Neuronal stem cell (in vitro differentiated cells): ENCODE results near the gene MEF2C.
A peak's percentile ranks its signal among the peaks of the same experiment; 100 is the strongest.

Experiments
- DNase-seq: peaks from one replicate; pipeline ENCODE4 v3.0.0-alpha.2; 2013; ENCODE audit warnings: low spot score
- H2AFZ ChIP-seq: one replicate; pipeline ENCODE4 v1.6.1; 2013; ENCODE audit warnings: mild to moderate bottlenecking, low read length, inconsistent platforms
- H2AK5ac ChIP-seq: 2 replicates; pipeline ENCODE4 v1.6.1; 2013; ENCODE audit warnings: low read depth, mild to moderate bottlenecking, inconsistent platforms, low read length, moderate library complexity, mixed read lengths
- H2BK120ac ChIP-seq: 2 replicates; pipeline ENCODE4 v1.6.1; 2013; ENCODE audit warnings: low read depth, mild to moderate bottlenecking, inconsistent platforms, low read length, moderate library complexity, mixed read lengths
- H2BK12ac ChIP-seq: one replicate; pipeline ENCODE4 v1.6.1; 2013; ENCODE audit warnings: low read length, inconsistent platforms
- H2BK15ac ChIP-seq: 2 replicates; pipeline ENCODE4 v1.6.1; 2013; ENCODE audit warnings: mild to moderate bottlenecking, low read length, inconsistent platforms, mixed read lengths
- H2BK5ac ChIP-seq: one replicate; pipeline ENCODE4 v1.6.1; 2013; ENCODE audit warnings: inconsistent platforms, mild to moderate bottlenecking, low read length, moderate library complexity
- H3K14ac ChIP-seq: one replicate; pipeline ENCODE4 v1.6.1; 2013; ENCODE audit warnings: low read length, inconsistent platforms
- H3K18ac ChIP-seq: 2 replicates; pipeline ENCODE4 v1.6.1; 2013; ENCODE audit warnings: low read length, inconsistent platforms
- H3K23ac ChIP-seq: 2 replicates; pipeline ENCODE4 v1.6.1; 2013; ENCODE audit warnings: low read depth, mild to moderate bottlenecking, mixed read lengths, low read length, inconsistent platforms; ENCODE audit not compliant: poor library complexity
- H3K27ac ChIP-seq: replicated peaks from 3 replicates; pipeline ENCODE4 v1.5.1; 2013; ENCODE audit warnings: low read length, inconsistent platforms
- H3K27me3 ChIP-seq, 3 experiments: 2 replicates each; pipeline ENCODE4 v1.6.1; 2013; ENCODE audit warnings: low read length in 3 of 3, mild to moderate bottlenecking in 2 of 3, inconsistent platforms in 1 of 3, low read depth in 1 of 3, mixed read lengths in 1 of 3, moderate library complexity in 1 of 3; ENCODE audit not compliant: control insufficient read depth in 3 of 3, insufficient read depth in 3 of 3
- H3K36me3 ChIP-seq, 2 donors: replicated peaks in 1 of 2; 2 replicates each; pipeline ENCODE4 v1.6.1; 2013; ENCODE audit warnings: low read length in 2 of 2; ENCODE audit not compliant: control insufficient read depth in 2 of 2, insufficient read depth in 2 of 2
- H3K4ac ChIP-seq: 2 replicates; pipeline ENCODE4 v1.6.1; 2013; ENCODE audit warnings: inconsistent platforms, mild to moderate bottlenecking, low read length, moderate library complexity
- H3K4me1 ChIP-seq, 2 donors: 1 replicate in 1 of 2; 2 replicates in 1 of 2; pipeline ENCODE4 v1.6.1; 2013; ENCODE audit warnings: low read length in 2 of 2, low read depth in 1 of 2; ENCODE audit not compliant: control insufficient read depth in 2 of 2, insufficient read depth in 1 of 2
- H3K4me2 ChIP-seq: one replicate; pipeline ENCODE4 v1.6.1; 2013; ENCODE audit warnings: mild to moderate bottlenecking, low read length, inconsistent platforms; ENCODE audit not compliant: insufficient read depth, poor library complexity, severe bottlenecking
- H3K4me3 ChIP-seq, 2 donors: 2 replicates each; pipeline ENCODE4 v1.5.1; 2013; ENCODE audit warnings: low read length in 2 of 2, mild to moderate bottlenecking in 2 of 2, inconsistent platforms in 1 of 2, moderate library complexity in 1 of 2
- H3K79me1 ChIP-seq: one replicate; pipeline ENCODE4 v1.6.1; 2013; ENCODE audit warnings: low read depth, mild to moderate bottlenecking, inconsistent platforms, low read length, moderate library complexity
- H3K9ac ChIP-seq: one replicate; pipeline ENCODE4 v1.6.1; 2013; ENCODE audit warnings: mild to moderate bottlenecking, low read depth, low read length, inconsistent platforms; ENCODE audit not compliant: poor library complexity
- H3K9me3 ChIP-seq, 2 donors: replicated peaks in 1 of 2; 2 replicates each; pipeline versions ENCODE3 to v1.6.1; 2013; ENCODE audit warnings: low read length in 2 of 2, mild to moderate bottlenecking in 2 of 2, inconsistent platforms in 1 of 2, low read depth in 1 of 2, mixed read lengths in 1 of 2, moderate library complexity in 1 of 2; ENCODE audit not compliant: control insufficient read depth in 2 of 2, insufficient read depth in 1 of 2
- H4K8ac ChIP-seq: one replicate; pipeline ENCODE4 v1.6.1; 2013; ENCODE audit warnings: low read depth, mild to moderate bottlenecking, inconsistent platforms, low read length, moderate library complexity
- H4K91ac ChIP-seq: one replicate; pipeline ENCODE4 v1.6.1; 2013; ENCODE audit warnings: low read length, low read depth, mild to moderate bottlenecking, inconsistent platforms; ENCODE audit not compliant: poor library complexity
- WGBS, 2 donors: extraction: QIAGEN DNeasy Blood & Tissue Kit; methylation state at CpG; one replicate each; pipeline ENCODE4 v1.1.7; 2013; ENCODE audit warnings: missing lambda C conversion rate in 2 of 2, mixed read lengths in 1 of 2; ENCODE audit not compliant: insufficient read length in 2 of 2, insufficient replicate concordance in 1 of 2; ENCODE audit errors: extremely low coverage in 2 of 2; 5-methylcytosine and 5-hydroxymethylcytosine counted together

MEF2C gene

GRCh38 chr5:88837222-88837621 lies 45.8 kb downstream of the MEF2C start:
- no peak overlapping the region for H3K18ac ChIP-seq
- no peak overlapping the region for H3K23ac ChIP-seq
- H3K4ac ChIP-seq, result no peak overlapping the region
- DNase-seq, result no peak
- no peak overlapping the region for H2BK15ac ChIP-seq
- no peak overlapping the region for H3K4me2 ChIP-seq
- no peak overlapping the region for H2AFZ ChIP-seq
- H2AK5ac ChIP-seq, result no peak overlapping the region
- H4K91ac ChIP-seq, result no peak overlapping the region
- no peak overlapping the region for H2BK120ac ChIP-seq
- no peaks in the 10 kb centered on the region for H3K27me3 ChIP-seq
- H3K4me1 ChIP-seq, result peaks cover 0 to 2% of the 10 kb centered on the region in 2 donors
- H3K4me3 ChIP-seq, result no peak overlapping the region
- no peaks in the 10 kb centered on the region for H3K9me3 ChIP-seq
- H3K79me1 ChIP-seq, result no peaks in the 10 kb centered on the region
- no CpG with 5 or more reads among the region's 4 CpGs for WGBS, 2 donors
- no peak overlapping the region for H3K27ac ChIP-seq
- no peaks in the 10 kb centered on the region for H3K36me3 ChIP-seq
- H3K14ac ChIP-seq, result no peak overlapping the region
- H2BK5ac ChIP-seq, result no peak overlapping the region
- H3K9ac ChIP-seq, result no peak overlapping the region
- no peak overlapping the region for H2BK12ac ChIP-seq
- H4K8ac ChIP-seq, result no peak overlapping the region

- no peaks in the 10 kb centered on the region for H3K9me3 ChIP-seq
- no peak overlapping the region for H2AK5ac ChIP-seq
- H3K36me3 ChIP-seq, result no peaks in the 10 kb centered on the region
- H2AFZ ChIP-seq, result peak overlapping the region; percentile 31
- no peaks in the 10 kb centered on the region for H3K27me3 ChIP-seq
- DNase-seq, result no peak
- H2BK5ac ChIP-seq, result no peak overlapping the region
- H4K8ac ChIP-seq, result no peak overlapping the region
- no peak overlapping the region for H2BK120ac ChIP-seq
- peaks cover 0 to 2% of the 10 kb centered on the region in 2 donors for H3K4me1 ChIP-seq
- H3K4me2 ChIP-seq, result no peak overlapping the region
- WGBS, 2 donors, result no CpG with 5 or more reads among the region's 5 CpGs
- no peak overlapping the region for H3K14ac ChIP-seq
- H3K9ac ChIP-seq, result no peak overlapping the region
- no peak overlapping the region for H2BK12ac ChIP-seq
- no peaks in the 10 kb centered on the region for H3K79me1 ChIP-seq
- H4K91ac ChIP-seq, result no peak overlapping the region
- no peak overlapping the region for H2BK15ac ChIP-seq
- no peak overlapping the region for H3K4ac ChIP-seq
- no peak overlapping the region for H3K4me3 ChIP-seq
- no peak overlapping the region for H3K23ac ChIP-seq
- no peak overlapping the region for H3K18ac ChIP-seq
- H3K27ac ChIP-seq, result no peak overlapping the region
Observed at GRCh38 chr5:88836195-88836838, 46.7 kb downstream of the MEF2C start.

GRCh38 chr5:88834499-88834898 lies 48.5 kb downstream of the MEF2C start:
- no peak overlapping the region for H3K9ac ChIP-seq

GRCh38 chr5:88834131-88834462 lies 48.9 kb downstream of the MEF2C start:
- Histone ChIP-seq H3K9me3 (no peaks in the 10 kb centered on the region), H3K9ac (no peak overlapping the region), H3K27me3 (no peaks in the 10 kb centered on the region), H2BK12ac (no peak overlapping the region), H2AFZ (peak overlapping the region; percentile 26), H2BK15ac (no peak overlapping the region), H2BK120ac (no peak overlapping the region), H4K8ac (no peak overlapping the region), H3K23ac (no peak overlapping the region), H3K36me3 (no peaks in the 10 kb centered on the region), H3K4me1 (peaks cover 0 to 2% of the 10 kb centered on the region in 2 donors), H3K18ac (no peak overlapping the region), H2AK5ac (no peak overlapping the region), H2BK5ac (no peak overlapping the region), H3K14ac (no peak overlapping the region), H3K27ac (no peak overlapping the region), H3K4me2 (no peak overlapping the region), H4K91ac (no peak overlapping the region), H3K4me3 (peak overlapping the region in 1 of 2 donors; percentile 9), H3K79me1 (no peaks in the 10 kb centered on the region), H3K4ac (no peak overlapping the region)
- DNase-seq, result no peak
- WGBS, 2 donors, result no CpG with 5 or more reads among the region's 2 CpGs

More at GRCh38 chr5:88834499-88834898, 48.5 kb downstream of the MEF2C start:
- Histone ChIP-seq H2BK5ac (no peak overlapping the region), H3K9me3 (no peaks in the 10 kb centered on the region), H3K23ac (no peak overlapping the region), H3K4me1 (peaks cover 0 to 2% of the 10 kb centered on the region in 2 donors), H2BK12ac (no peak overlapping the region), H3K4ac (no peak overlapping the region), H3K14ac (no peak overlapping the region), H3K27me3 (no peaks in the 10 kb centered on the region), H3K36me3 (no peaks in the 10 kb centered on the region), H3K18ac (no peak overlapping the region), H2AFZ (no peak overlapping the region), H3K79me1 (no peaks in the 10 kb centered on the region), H2BK120ac (no peak overlapping the region), H4K8ac (no peak overlapping the region), H3K4me3 (no peak overlapping the region), H2AK5ac (no peak overlapping the region), H4K91ac (no peak overlapping the region), H2BK15ac (no peak overlapping the region), H3K27ac (no peak overlapping the region), H3K4me2 (no peak overlapping the region)
- no peak for DNase-seq
- no CpG with 5 or more reads among the region's 4 CpGs for WGBS, 2 donors
